Measurements from ENCODE around the gene AHRR. TPM values are rescaled to one million over a fixed set of nuclear protein-coding genes. Genes with fewer than 3 reads are reported as not detected.

The AHRR gene
- total RNA-seq, 1 experiment from 2014 or later = 3.2 TPM

DNA sequence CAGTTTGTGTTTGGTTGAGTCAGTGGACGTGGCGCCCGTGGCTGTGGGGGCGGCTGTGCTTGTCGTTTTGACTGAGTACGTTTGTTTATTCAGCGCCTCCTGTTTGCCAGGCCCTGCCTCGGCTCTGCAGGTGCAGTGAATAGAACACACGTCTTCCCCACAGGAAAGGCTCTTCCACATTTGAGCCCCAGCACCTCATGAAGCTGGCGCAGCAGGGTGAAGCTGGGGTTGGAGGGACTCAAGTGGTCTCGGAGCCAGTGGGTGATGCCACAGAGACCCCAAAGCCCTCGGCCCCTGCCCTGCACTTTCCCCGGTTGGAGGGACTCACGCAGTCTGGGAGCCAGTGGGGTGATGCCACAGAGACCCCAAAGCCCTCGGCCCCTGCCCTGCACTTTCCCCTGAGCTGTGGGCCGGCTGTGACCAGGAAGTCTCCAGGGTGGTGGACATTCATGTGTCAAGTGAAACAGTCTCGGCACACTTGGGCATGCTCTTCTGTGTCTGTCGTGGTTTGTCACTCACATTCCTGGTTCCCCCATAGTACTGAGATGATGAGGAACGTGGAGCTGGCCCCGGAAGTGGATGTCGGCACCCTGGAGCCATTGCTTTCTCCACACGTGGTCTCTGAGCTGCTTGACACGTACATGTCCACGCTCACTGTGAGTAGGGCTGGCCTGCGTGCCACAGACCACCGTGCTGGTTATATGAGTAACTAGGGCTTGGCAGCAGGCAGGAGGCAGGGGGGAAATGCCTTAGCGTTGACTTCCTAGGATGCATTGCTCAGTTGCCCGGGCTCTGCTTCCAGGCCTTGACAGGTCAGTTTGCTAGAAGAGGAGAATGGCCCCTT is 135.1 kb downstream of the AHRR start:
- H3K27me3 Mint-ChIP-seq (ENCODE audit: insufficient read depth, unreplicated experiment) = no peaks in the 10 kb centered on the region
- no peak for DNase-seq (ENCODE audit: unreplicated experiment)
- intact Hi-C loops (cut with micrococcal nuclease) = no loop called here
- H3K36me3 Mint-ChIP-seq (ENCODE audit: insufficient read depth, unreplicated experiment) = peaks cover 73% of the 10 kb centered on the region
- ChIA-PET POLR2A (interaction anchor here (0.5 to 3.8 kb wide), 2 partner anchors 16 to 352 kb away, joined by 3 to 14 read pairs; no protein-coding TSS in a partner anchor), CTCF (interaction anchor here (0.5 to 1.9 kb wide), 4 partner anchors 10 to 113 kb away, joined by 3 to 12 read pairs (median 4); no protein-coding TSS in a partner anchor)
- no peaks in the 10 kb centered on the region for H3K9me3 Mint-ChIP-seq (ENCODE audit: unreplicated experiment)
- no peak overlapping the region for H3K4me3 Mint-ChIP-seq (ENCODE audit: unreplicated experiment)
- no peak overlapping the region for H3K27ac Mint-ChIP-seq (ENCODE audit: low read depth, unreplicated experiment)
- TF ChIP-seq, protein P1, sequence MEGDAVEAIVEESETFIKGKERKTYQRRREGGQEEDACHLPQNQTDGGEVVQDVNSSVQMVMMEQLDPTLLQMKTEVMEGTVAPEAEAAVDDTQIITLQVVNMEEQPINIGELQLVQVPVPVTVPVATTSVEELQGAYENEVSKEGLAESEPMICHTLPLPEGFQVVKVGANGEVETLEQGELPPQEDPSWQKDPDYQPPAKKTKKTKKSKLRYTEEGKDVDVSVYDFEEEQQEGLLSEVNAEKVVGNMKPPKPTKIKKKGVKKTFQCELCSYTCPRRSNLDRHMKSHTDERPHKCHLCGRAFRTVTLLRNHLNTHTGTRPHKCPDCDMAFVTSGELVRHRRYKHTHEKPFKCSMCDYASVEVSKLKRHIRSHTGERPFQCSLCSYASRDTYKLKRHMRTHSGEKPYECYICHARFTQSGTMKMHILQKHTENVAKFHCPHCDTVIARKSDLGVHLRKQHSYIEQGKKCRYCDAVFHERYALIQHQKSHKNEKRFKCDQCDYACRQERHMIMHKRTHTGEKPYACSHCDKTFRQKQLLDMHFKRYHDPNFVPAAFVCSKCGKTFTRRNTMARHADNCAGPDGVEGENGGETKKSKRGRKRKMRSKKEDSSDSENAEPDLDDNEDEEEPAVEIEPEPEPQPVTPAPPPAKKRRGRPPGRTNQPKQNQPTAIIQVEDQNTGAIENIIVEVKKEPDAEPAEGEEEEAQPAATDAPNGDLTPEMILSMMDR (IDR thresholded peaks at IDR 0.05; ENCODE audit: unreplicated experiment) = no peak
- no TSS peak for BruUV-seq (replicated peaks)
- H3K4me1 Mint-ChIP-seq (ENCODE audit: insufficient read depth, unreplicated experiment) = peaks cover 33% of the 10 kb centered on the region

DNA sequence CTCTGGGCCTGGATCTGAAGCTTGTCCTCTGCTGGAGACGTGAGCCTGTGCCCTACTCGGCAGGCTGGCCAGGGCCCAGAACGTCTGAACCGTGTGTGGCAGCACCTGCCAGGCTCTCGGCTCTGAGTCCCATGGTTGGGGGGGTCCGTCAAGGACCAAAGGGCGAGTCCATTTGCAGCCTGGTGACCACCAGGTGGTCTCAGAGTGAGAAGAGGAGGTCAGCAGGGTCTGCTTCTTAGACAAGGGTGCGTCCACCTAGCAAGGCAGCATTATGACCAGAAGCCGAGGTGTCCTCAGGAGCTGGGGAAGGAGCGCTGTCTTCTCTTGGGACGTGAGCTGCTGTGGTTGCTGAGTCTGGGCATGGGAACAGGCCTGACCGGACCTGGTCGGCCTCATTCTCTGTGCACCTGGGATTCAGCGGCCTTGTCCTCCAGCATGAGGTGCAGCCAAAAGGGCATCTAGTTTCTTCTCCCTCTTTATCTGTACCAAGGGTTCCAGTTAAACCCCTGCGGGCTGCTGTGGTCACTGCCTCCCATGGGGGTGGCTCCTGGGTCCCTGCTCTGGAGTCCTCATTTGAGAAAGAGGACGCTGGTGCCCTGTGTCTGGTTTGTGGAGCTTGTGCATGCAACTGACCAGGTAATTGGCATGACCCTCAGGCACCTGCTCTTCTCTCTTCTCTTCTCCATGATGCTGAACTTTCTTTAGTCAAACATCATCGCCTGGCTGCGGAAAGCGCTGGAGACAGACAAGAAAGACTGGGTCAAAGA is 135.9 kb downstream of the AHRR start:
- intact Hi-C loops (cut with micrococcal nuclease) = no loop called here
- Mint-ChIP-seq H3K4me1 (ENCODE audit: insufficient read depth, unreplicated experiment) (peaks cover 33% of the 10 kb centered on the region), H3K9me3 (ENCODE audit: unreplicated experiment) (no peaks in the 10 kb centered on the region), H3K36me3 (ENCODE audit: insufficient read depth, unreplicated experiment) (peaks cover 73% of the 10 kb centered on the region), H3K27ac (ENCODE audit: low read depth, unreplicated experiment) (no peak overlapping the region), H3K27me3 (ENCODE audit: insufficient read depth, unreplicated experiment) (no peaks in the 10 kb centered on the region), H3K4me3 (ENCODE audit: unreplicated experiment) (no peak overlapping the region)
- no peak for DNase-seq (ENCODE audit: unreplicated experiment)
- TF ChIP-seq, protein P1 (IDR thresholded peaks at IDR 0.05; ENCODE audit: unreplicated experiment) = no peak
- POLR2A ChIA-PET = interaction anchor here (0.5 to 3.8 kb wide), 2 partner anchors 15 to 353 kb away, joined by 3 to 14 read pairs; no protein-coding TSS in a partner anchor
- BruUV-seq (replicated peaks) = no TSS peak
- CTCF ChIA-PET = interaction anchor here (0.5 to 1.9 kb wide), 4 partner anchors 10 to 113 kb away, joined by 3 to 12 read pairs (median 4); no protein-coding TSS in a partner anchor

DNA sequence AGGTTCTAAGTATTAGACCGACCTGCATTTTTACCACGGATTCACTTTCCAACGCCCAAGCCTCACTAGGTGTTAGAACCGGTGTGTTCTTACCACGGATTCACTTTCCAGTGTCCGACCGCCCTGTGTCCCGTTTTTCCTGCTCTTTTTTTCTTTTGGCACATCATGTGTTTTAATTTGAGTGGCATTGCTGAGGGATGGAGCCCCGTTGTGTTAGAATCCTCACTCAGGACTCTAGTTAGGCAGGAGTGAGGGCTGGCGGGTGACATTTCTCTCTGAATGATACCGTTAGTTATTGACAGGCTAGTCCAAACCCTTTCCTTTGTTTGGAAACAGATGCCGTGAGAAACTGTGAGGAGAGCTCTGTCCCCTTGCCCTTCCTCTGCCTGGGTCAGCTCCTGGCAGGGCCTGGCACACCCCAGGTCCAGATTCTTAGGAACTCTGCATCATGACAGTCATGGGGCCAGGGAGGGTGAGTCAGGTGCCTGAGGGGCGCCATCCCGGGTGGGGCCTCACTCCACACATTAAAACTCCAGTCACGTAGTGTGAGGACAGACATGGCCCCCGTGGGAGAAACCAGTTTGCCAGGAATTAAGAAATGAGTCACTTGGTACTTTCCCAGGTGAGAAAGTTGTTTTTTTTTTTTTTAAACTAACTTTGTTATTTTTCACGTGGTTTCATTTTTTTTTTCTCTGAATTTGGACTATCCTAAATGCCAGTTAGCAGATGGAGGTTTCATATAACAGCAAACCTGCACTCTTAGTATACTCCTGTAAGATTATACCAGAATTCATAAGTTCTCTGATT is 137.2 kb downstream of the AHRR start:
- DNase-seq (ENCODE audit: unreplicated experiment) = peak; percentile 78
- ChIA-PET CTCF (interaction anchor here (0.7 kb wide), 2 partner anchors 12 to 78 kb away, joined by 3 read pairs; no protein-coding TSS in a partner anchor), POLR2A (interaction anchor here (0.6 to 3.8 kb wide), 6 partner anchors 11 to 434 kb away, joined by 3 to 14 read pairs (median 4); partner anchors contain the start of genes BRD9 and TRIP13)
- TF ChIP-seq, protein P1 (IDR thresholded peaks at IDR 0.05; ENCODE audit: unreplicated experiment) = no peak
- Mint-ChIP-seq H3K4me3 (ENCODE audit: unreplicated experiment) (peak overlapping the region; percentile 11), H3K27ac (ENCODE audit: low read depth, unreplicated experiment) (peak overlapping the region; percentile 65), H3K4me1 (ENCODE audit: insufficient read depth, unreplicated experiment) (peaks cover 26% of the 10 kb centered on the region), H3K27me3 (ENCODE audit: insufficient read depth, unreplicated experiment) (no peaks in the 10 kb centered on the region), H3K36me3 (ENCODE audit: insufficient read depth, unreplicated experiment) (peaks cover 72% of the 10 kb centered on the region), H3K9me3 (ENCODE audit: unreplicated experiment) (no peaks in the 10 kb centered on the region)
- no TSS peak for BruUV-seq (replicated peaks)
- intact Hi-C loops (cut with micrococcal nuclease) = no loop called here
